ENCODE data around the gene THAP3. TPM values are rescaled to one million over a fixed set of nuclear protein-coding genes. Genes with fewer than 3 reads are reported as not detected.
A peak's percentile ranks its signal among the peaks of the same experiment; 100 is the strongest.

Gene THAP3
- total and polyA plus RNA-seq, 9 of the 15 experiments (the other 6 are each of a cell fraction or from before 2014, with no cell fraction given) = 1.9 to 31.2 (median 18.2) TPM

DNA sequence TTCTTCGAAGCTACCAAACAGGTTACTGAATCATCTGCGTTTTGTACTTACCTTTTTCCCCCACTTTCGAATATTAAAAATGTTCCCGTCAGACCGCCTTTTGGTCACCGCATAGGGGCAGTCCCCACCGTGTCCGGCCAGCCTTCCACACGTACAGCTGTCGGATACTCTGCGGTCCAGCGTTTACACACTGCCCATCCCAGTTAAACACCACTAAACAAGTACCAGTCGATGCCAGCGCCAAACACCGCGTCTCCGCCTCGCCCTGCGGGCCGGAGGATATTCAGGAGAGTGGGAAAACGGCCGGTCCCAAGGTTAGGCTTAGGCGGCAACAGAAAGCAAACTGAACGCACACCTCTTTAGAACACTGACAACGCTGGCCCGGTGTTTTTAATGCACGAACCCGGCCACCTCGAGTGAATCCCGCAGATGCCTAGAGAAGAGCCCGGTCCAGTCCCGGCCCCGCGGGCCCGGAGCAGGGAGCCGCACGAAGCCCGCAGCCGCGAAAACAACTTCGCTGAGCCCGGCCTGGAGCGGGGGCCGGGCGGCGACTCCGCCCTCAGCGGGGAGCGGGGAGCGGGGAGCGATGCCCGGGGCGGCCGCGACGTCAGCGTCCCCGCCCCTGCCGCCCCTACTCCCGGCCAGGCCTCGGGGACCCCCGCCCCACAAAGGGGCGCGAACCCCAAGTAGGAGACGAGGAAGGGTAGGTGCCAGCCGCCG, 11.9 kb upstream of the THAP3 start (continued):
- TF ChIP-seq, protein P1, sequence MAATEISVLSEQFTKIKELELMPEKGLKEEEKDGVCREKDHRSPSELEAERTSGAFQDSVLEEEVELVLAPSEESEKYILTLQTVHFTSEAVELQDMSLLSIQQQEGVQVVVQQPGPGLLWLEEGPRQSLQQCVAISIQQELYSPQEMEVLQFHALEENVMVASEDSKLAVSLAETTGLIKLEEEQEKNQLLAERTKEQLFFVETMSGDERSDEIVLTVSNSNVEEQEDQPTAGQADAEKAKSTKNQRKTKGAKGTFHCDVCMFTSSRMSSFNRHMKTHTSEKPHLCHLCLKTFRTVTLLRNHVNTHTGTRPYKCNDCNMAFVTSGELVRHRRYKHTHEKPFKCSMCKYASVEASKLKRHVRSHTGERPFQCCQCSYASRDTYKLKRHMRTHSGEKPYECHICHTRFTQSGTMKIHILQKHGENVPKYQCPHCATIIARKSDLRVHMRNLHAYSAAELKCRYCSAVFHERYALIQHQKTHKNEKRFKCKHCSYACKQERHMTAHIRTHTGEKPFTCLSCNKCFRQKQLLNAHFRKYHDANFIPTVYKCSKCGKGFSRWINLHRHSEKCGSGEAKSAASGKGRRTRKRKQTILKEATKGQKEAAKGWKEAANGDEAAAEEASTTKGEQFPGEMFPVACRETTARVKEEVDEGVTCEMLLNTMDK (IDR thresholded peaks at IDR 0.05; ENCODE audit: borderline replicate concordance, insufficient read depth, low read depth, low read length, poor library complexity, severe bottlenecking) = no peak
- TF ChIP-seq, protein P2, sequence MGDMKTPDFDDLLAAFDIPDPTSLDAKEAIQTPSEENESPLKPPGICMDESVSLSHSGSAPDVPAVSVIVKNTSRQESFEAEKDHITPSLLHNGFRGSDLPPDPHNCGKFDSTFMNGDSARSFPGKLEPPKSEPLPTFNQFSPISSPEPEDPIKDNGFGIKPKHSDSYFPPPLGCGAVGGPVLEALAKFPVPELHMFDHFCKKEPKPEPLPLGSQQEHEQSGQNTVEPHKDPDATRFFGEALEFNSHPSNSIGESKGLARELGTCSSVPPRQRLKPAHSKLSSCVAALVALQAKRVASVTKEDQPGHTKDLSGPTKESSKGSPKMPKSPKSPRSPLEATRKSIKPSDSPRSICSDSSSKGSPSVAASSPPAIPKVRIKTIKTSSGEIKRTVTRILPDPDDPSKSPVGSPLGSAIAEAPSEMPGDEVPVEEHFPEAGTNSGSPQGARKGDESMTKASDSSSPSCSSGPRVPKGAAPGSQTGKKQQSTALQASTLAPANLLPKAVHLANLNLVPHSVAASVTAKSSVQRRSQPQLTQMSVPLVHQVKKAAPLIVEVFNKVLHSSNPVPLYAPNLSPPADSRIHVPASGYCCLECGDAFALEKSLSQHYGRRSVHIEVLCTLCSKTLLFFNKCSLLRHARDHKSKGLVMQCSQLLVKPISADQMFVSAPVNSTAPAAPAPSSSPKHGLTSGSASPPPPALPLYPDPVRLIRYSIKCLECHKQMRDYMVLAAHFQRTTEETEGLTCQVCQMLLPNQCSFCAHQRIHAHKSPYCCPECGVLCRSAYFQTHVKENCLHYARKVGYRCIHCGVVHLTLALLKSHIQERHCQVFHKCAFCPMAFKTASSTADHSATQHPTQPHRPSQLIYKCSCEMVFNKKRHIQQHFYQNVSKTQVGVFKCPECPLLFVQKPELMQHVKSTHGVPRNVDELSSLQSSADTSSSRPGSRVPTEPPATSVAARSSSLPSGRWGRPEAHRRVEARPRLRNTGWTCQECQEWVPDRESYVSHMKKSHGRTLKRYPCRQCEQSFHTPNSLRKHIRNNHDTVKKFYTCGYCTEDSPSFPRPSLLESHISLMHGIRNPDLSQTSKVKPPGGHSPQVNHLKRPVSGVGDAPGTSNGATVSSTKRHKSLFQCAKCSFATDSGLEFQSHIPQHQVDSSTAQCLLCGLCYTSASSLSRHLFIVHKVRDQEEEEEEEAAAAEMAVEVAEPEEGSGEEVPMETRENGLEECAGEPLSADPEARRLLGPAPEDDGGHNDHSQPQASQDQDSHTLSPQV (IDR thresholded peaks at IDR 0.05) = 0 out of 2 replicates have a peak, but pooled peaks have one; percentile 14
- TF ChIP-seq, protein P3, sequence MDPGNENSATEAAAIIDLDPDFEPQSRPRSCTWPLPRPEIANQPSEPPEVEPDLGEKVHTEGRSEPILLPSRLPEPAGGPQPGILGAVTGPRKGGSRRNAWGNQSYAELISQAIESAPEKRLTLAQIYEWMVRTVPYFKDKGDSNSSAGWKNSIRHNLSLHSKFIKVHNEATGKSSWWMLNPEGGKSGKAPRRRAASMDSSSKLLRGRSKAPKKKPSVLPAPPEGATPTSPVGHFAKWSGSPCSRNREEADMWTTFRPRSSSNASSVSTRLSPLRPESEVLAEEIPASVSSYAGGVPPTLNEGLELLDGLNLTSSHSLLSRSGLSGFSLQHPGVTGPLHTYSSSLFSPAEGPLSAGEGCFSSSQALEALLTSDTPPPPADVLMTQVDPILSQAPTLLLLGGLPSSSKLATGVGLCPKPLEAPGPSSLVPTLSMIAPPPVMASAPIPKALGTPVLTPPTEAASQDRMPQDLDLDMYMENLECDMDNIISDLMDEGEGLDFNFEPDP (CRISPR knock-in tag; IDR thresholded peaks at IDR 0.05) = 0 out of 2 replicates have a peak, but pooled peaks have one; percentile 21
- TF ChIP-seq ZNF274 (IDR thresholded peaks at IDR 0.05; ENCODE audit: borderline replicate concordance, low read depth, low read length) (no peak), ZNF165 (CRISPR knock-in tag; IDR thresholded peaks at IDR 0.05; ENCODE audit: borderline replicate concordance) (no peak), TAF1 (IDR thresholded peaks at IDR 0.05; ENCODE audit: control insufficient read depth, extremely low read depth, insufficient read depth, low read length, severe bottlenecking) (peak; percentile 36), SOX6 (IDR thresholded peaks at IDR 0.05) (no peak; the same call in 1 of the 2 replicates), SLC30A9 (CRISPR knock-in tag; IDR thresholded peaks at IDR 0.05) (no peak), PHF8 (IDR thresholded peaks at IDR 0.05; ENCODE audit: borderline replicate concordance, low read length) (peak; percentile 61), SETDB1 (IDR thresholded peaks at IDR 0.05; ENCODE audit: low read length) (no peak), KLF1 (tag; IDR thresholded peaks at IDR 0.05) (no peak), BHLHE40 (IDR thresholded peaks at IDR 0.05; ENCODE audit: low read length) (0 out of 2 replicates have a peak, but pooled peaks have one; percentile 7), COPS2 (conservative IDR thresholded peaks at IDR 0.05) (no peak)
- TF ChIP-seq, protein P4, sequence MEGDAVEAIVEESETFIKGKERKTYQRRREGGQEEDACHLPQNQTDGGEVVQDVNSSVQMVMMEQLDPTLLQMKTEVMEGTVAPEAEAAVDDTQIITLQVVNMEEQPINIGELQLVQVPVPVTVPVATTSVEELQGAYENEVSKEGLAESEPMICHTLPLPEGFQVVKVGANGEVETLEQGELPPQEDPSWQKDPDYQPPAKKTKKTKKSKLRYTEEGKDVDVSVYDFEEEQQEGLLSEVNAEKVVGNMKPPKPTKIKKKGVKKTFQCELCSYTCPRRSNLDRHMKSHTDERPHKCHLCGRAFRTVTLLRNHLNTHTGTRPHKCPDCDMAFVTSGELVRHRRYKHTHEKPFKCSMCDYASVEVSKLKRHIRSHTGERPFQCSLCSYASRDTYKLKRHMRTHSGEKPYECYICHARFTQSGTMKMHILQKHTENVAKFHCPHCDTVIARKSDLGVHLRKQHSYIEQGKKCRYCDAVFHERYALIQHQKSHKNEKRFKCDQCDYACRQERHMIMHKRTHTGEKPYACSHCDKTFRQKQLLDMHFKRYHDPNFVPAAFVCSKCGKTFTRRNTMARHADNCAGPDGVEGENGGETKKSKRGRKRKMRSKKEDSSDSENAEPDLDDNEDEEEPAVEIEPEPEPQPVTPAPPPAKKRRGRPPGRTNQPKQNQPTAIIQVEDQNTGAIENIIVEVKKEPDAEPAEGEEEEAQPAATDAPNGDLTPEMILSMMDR (IDR thresholded peaks at IDR 0.05 in 2 of 3, conservative IDR thresholded peaks at IDR 0.05 in 1 of 3; ENCODE audit: insufficient read depth in 2 of 3, low read depth in 1 of 3, low read length in 3 of 3) = peak; percentile 19 to 29 (median 25); a peak in 2 of 6 replicates
- TF ChIP-seq, protein P5, sequence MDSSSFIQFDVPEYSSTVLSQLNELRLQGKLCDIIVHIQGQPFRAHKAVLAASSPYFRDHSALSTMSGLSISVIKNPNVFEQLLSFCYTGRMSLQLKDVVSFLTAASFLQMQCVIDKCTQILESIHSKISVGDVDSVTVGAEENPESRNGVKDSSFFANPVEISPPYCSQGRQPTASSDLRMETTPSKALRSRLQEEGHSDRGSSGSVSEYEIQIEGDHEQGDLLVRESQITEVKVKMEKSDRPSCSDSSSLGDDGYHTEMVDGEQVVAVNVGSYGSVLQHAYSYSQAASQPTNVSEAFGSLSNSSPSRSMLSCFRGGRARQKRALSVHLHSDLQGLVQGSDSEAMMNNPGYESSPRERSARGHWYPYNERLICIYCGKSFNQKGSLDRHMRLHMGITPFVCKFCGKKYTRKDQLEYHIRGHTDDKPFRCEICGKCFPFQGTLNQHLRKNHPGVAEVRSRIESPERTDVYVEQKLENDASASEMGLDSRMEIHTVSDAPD (CRISPR knock-in tag; IDR thresholded peaks at IDR 0.05) = no peak

Data from K562 (cell line).